Adrenal gland (tissue), 12 donors: Measurements from ENCODE around the gene ARHGDIA. TPM values are rescaled to one million over a fixed set of nuclear protein-coding genes. Genes with fewer than 3 reads are reported as not detected.

Experiments used
- DNase-seq, 7 donors: peaks; one replicate each; pipeline ENCODE4 v3.0.0-alpha.2; 2019 to 2020
- H3K27ac ChIP-seq, 5 donors: fragments of 200-600 bp; sonication (generic) in 4 of 5; 1 replicate in 3 of 5; 2 replicates in 2 of 5; pipeline versions ENCODE4 v1.5.1 to v1.8.0; 2016 to 2020; ENCODE audit warnings: mild to moderate bottlenecking in 1 of 5
- H3K27me3 ChIP-seq: fragments of 200-600 bp; 2 replicates; pipeline ENCODE4 v1.8.0; 2021
- H3K36me3 ChIP-seq, 2 donors: fragments of 200-600 bp; replicated peaks in 1 of 2; 1 replicate in 1 of 2; 2 replicates in 1 of 2; pipeline versions ENCODE4 v1.5.1 to v1.8.0; 2018 to 2022
- H3K4me1 ChIP-seq, 2 donors: fragments of 200-600 bp; replicated peaks in 1 of 2; 1 replicate in 1 of 2; 2 replicates in 1 of 2; pipeline versions ENCODE4 v1.5.1 to v1.8.0; 2018 to 2021
- H3K4me3 ChIP-seq, 4 donors: fragments of 200-600 bp; sonication (generic) in 3 of 4; one replicate each; pipeline ENCODE4 v1.5.1; 2016 to 2018
- H3K9me3 ChIP-seq, 3 donors: fragments of 200-600 bp; sonication (generic) in 1 of 3; replicated peaks in 1 of 3; 1 replicate in 2 of 3; 2 replicates in 1 of 3; pipeline versions ENCODE4 v1.5.1 to v1.8.0; 2016 to 2021
- POLR2A ChIP-seq, 2 donors: fragments of 450-650 bp; IDR thresholded peaks; one replicate each; pipeline ENCODE4 v1.6.1; 2017; ENCODE audit warnings: antibody characterized with exemption in 2 of 2, mild to moderate bottlenecking in 2 of 2, moderate library complexity in 1 of 2
- WGBS, 4 donors: extraction: QIAGEN DNeasy Blood & Tissue Kit in 2 of 4; methylation state at CpG; one replicate each; pipeline versions ENCODE4 v1.1.5 to v1.1.7; 2013 to 2017; 5-methylcytosine and 5-hydroxymethylcytosine counted together
- intact Hi-C, 2 donors: fragments of 100-400 bp; cut with DNase I; formaldehyde crosslinking; loops; one replicate each; pipeline versions ENCODE4 v1.14.1 to v1.15.0; 2022 to 2023
- polyA plus RNA-seq, 3 donors: library from polyadenylated mRNA; stranded (reverse); fragments of 200-250 nt in 2 of 3; fragments of 350-450 nt in 1 of 3; fragmentation: Illumina TruSeq in 1 of 3; extraction: RNeasy Lipid Tissue Mini Kit (QIAGEN cat#74804) in 1 of 3; gene quantifications; one replicate each; pipeline ENCODE4 v1.2.3, GENCODE V29; 2013 to 2014
- total RNA-seq, 9 donors: library from RNA; depleted of rRNA in 4 of 9; stranded (reverse); fragments of >200 nt in 4 of 9; fragments of 120-200 nt in 1 of 9; fragmentation: NEBNext Ultra II Directional in 1 of 9; extraction: Animal tissue kit (Norgen Biotek cat#: 25700) in 1 of 9; gene quantifications; one replicate each; pipeline versions ENCODE4 v1.1.0 to v1.2.4, GENCODE V29; 2013 to 2023
- TF ChIP-seq, protein P1 (sequence below), 6 experiments: fragments of 450-650 bp in 4 of 6; fragments of 200-600 bp in 2 of 6; sonication (generic) in 1 of 6; IDR thresholded peaks; 1 replicate in 5 of 6; 2 replicates in 1 of 6; pipeline versions ENCODE4 v1.5.1 to v1.8.0; 2016 to 2021; ENCODE audit warnings: antibody characterized with exemption in 6 of 6, mild to moderate bottlenecking in 2 of 6, moderate library complexity in 1 of 6
- donor health status: healthy with polysubstance abuse.
- donor health status: Bipolar disorder and iron deficiency.
- donor health status: DM: yes; HTN: yes; CAD: no.
- donor health status: DM: no; HTN: no; CAD: no.
- donor health status: DM: no; HTN: no; CAD: no.
- donor health status: DM: yes; HTN: yes; CAD: no.

ARHGDIA gene
- total and polyA plus RNA-seq, 12 donors = 123 to 491 (median 227) TPM

DNA sequence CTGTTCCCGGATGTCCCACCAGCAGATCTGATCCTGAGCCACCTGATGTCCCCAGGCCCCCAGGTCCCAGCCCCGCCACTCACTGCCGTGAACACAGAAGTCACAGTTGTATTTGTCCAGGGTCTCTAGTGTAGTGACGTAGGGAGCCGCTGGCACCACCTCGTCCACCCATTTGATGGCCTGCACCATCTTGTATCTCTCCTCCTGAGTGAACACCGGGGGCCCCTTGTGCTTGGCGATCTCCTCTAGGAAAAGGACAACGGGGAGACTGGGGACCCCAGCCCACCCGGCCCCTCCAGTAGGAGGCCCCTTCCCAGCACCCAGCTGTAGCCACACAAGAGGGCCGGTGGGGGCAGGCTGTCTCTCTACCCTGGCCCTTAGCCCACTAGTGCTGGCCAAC is 37.7 kb upstream of the ARHGDIA start:
- H3K36me3 ChIP-seq = peaks cover 0 to 17% of the 10 kb centered on the region in 2 donors

DNA sequence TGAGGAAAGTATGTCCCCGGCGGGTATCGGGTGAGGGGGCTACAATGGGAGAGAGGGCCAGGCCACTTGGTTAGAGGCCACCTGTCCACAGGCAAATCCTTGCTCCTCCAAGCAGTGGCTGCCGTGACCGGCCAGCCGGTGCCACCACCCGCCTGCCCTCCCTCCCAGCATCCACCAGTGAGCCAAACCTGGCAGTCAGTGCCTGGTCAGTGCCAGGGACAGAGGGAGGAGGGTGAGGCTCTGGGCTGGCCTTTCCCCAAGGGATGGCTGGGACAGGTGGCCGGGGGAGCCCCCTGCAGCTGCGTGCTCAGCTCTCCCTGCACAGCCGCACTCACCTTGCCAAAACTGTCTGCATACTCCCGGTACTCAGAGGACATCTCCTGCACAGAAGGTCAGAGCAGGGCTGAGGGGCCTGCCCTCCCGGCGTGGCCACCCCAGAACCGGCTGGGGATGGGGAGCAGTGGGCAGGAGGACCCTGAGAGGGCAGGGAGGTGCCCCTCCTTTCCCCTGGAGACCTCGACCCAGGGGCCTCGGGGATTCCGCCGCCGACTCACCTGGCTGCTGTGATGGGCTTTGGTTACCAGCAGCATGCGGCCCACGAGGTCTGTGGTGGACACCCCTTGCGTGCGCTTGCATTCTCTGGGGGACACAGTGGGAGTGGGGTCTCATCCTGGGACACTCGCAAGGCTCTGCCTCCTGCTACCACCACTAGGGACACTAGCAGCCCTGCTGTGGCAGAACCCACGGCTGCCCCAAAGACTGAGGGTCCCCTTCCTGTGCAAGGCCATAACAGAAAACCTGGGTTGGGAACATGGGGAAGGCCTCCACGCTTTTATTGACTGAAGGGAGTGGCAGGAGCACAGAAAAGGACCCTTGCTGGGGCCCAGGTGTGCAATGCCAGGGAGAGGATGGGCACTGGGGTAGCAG is 36.3 kb upstream of the ARHGDIA start:
- intact Hi-C loops = no loop called here
- TF ChIP-seq, protein P1, sequence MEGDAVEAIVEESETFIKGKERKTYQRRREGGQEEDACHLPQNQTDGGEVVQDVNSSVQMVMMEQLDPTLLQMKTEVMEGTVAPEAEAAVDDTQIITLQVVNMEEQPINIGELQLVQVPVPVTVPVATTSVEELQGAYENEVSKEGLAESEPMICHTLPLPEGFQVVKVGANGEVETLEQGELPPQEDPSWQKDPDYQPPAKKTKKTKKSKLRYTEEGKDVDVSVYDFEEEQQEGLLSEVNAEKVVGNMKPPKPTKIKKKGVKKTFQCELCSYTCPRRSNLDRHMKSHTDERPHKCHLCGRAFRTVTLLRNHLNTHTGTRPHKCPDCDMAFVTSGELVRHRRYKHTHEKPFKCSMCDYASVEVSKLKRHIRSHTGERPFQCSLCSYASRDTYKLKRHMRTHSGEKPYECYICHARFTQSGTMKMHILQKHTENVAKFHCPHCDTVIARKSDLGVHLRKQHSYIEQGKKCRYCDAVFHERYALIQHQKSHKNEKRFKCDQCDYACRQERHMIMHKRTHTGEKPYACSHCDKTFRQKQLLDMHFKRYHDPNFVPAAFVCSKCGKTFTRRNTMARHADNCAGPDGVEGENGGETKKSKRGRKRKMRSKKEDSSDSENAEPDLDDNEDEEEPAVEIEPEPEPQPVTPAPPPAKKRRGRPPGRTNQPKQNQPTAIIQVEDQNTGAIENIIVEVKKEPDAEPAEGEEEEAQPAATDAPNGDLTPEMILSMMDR (IDR thresholded peaks at IDR 0.05) = no peak
- peaks cover 0 to 6% of the 10 kb centered on the region in 2 donors for H3K36me3 ChIP-seq
- no peaks in the 10 kb centered on the region for H3K9me3 ChIP-seq
- H3K4me3 ChIP-seq = no peak overlapping the region
- no peak for DNase-seq
- peaks cover 8 to 12% of the 10 kb centered on the region in 2 donors for H3K4me1 ChIP-seq
- no peak overlapping the region for H3K27ac ChIP-seq
- H3K27me3 ChIP-seq = no peaks in the 10 kb centered on the region
- WGBS, 4 donors = 92 to 97% (median 94%) methylated on average over 12 to 26 of the region's 26 CpGs

More for the DNA sequence above, 37.7 kb upstream of the ARHGDIA start:
- Histone ChIP-seq H3K27ac (no peak overlapping the region), H3K4me1 (peaks cover 7 to 11% of the 10 kb centered on the region in 2 donors), H3K9me3 (no peaks in the 10 kb centered on the region), H3K4me3 (no peak overlapping the region), H3K27me3 (no peaks in the 10 kb centered on the region)
- DNase-seq = no peak
- WGBS, 4 donors = 76 to 96% (median 92%) methylated on average over 5 to 11 of the region's 11 CpGs
- TF ChIP-seq, protein P1 (IDR thresholded peaks at IDR 0.05) = no peak
- TF ChIP-seq POLR2A (IDR thresholded peaks at IDR 0.05) = no peak
- intact Hi-C loops = no loop called here

DNA sequence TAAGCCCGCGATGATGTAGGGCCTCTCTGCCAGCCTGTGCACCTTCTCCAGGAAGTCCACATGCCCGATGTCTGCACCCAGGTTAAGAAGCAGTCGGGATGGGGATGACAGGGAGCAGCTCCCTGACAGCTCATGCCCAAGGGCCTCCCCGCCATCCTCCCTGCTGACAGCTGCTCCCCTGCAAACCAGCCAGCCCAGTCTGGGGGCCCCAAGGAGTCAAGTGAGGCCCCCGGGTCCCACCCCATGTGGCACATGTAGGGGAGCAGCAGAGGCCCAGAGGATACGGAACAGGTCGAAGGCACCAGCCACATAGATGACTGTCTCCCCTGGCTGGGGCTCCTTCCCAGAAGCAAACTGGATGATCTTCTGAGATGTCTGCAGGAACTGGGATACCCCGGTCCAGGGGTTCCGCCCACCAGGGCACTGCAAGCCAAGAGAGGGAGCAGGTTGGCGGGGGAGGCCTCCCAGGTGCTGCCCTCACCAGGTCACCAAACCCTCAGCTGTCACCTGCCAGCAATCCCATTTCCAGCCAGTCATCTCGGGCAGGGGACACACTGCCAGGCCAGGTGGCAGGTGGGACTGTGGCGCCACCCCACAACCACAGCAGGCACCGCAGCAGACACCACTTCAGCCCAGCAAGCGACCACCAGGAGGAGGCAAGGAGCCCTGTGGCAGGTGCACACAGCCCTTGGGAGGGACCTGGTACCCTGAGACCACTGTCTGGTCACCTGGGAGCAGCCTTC is 35.5 kb upstream of the ARHGDIA start:
- TF ChIP-seq, protein P1 (IDR thresholded peaks at IDR 0.05) = no peak
- TF ChIP-seq POLR2A (IDR thresholded peaks at IDR 0.05) = no peak
- no peaks in the 10 kb centered on the region for H3K36me3 ChIP-seq
- intact Hi-C loops = no loop called here

DNA sequence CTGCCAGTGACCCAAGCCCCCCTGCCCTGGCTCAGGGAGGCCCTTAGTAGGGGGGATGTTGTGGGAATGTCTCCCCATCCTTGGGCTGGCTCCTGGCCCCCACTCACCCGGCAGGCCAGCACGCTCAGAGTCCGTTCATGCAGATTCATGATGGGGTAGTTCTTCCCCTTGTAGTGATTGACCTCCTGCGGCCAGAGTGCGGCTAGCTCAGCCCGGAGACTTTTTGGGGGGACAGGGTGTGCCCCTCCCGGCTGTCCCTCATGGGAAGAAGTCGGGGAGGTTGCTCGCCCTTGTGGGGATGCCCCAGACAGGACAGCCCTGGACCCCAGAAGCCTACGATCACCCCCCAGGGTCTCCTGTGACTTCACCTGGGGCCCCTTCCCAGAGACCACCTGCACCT is 34.9 kb upstream of the ARHGDIA start:
- DNase-seq = no peak
- Histone ChIP-seq H3K36me3 (no peaks in the 10 kb centered on the region), H3K27me3 (peaks cover 4% of the 10 kb centered on the region), H3K4me3 (no peak overlapping the region), H3K27ac (no peak overlapping the region), H3K9me3 (no peaks in the 10 kb centered on the region), H3K4me1 (peaks cover 11 to 20% of the 10 kb centered on the region in 2 donors)
- TF ChIP-seq POLR2A (IDR thresholded peaks at IDR 0.05) = no peak
- TF ChIP-seq, protein P1 (IDR thresholded peaks at IDR 0.05) = no peak
- intact Hi-C loops = no loop called here
- WGBS, 4 donors = 96 to 97% (median 96%) methylated on average over 7 to 10 of the region's 10 CpGs

More for the DNA sequence above, 35.5 kb upstream of the ARHGDIA start:
- no peak overlapping the region for H3K4me3 ChIP-seq
- H3K27me3 ChIP-seq = peaks cover 4% of the 10 kb centered on the region
- no peak overlapping the region for H3K27ac ChIP-seq
- WGBS, 4 donors = 87 to 94% (median 92%) methylated on average over 8 to 15 of the region's 15 CpGs
- H3K9me3 ChIP-seq = no peaks in the 10 kb centered on the region
- DNase-seq = no peak
- H3K4me1 ChIP-seq = peaks cover 11 to 18% of the 10 kb centered on the region in 2 donors
